PC-3 (cell line): Measurements from ENCODE around the gene CD4. TPM values are rescaled to one million over a fixed set of nuclear protein-coding genes. Genes with fewer than 3 reads are reported as not detected.

Experiments
- ATAC-seq: fragments of 200-7000 bp; cut with Tn5 transposase; 2 replicates; pipeline ENCODE4 v1.9.1; 2020; ENCODE audit warnings: mild to moderate bottlenecking, moderate library complexity
- BruUV-seq: library from RNA; stranded (reverse); fragments of 400-500 nt; replicated peaks from 2 replicates; lab custom pipeline; 2021; lab: Mats Ljungman, UMichigan
- CTCF ChIA-PET: fragments of 300-600 bp; sonication (Branson Sonifier 250); formaldehyde crosslinking; loops from one replicate; lab custom pipeline; 2022; ENCODE audit warnings: antibody characterized with exemption; lab: Charles Lee
- POLR2A ChIA-PET: fragments of 300-600 bp; sonication (Branson Sonifier 250); formaldehyde crosslinking; loops from one replicate; lab custom pipeline; 2022; ENCODE audit warnings: antibody characterized with exemption; ENCODE audit not compliant: unreplicated experiment; lab: Charles Lee
- DNase-seq: peaks from one replicate; pipeline ENCODE4 v3.0.0-alpha.2; 2015
- H2AFZ ChIP-seq: fragments of 300-600 bp; sonication (generic); 2 replicates; pipeline ENCODE4 v1.6.0; 2016; ENCODE audit warnings: antibody characterized with exemption, low read length
- H3F3A ChIP-seq: fragments of 300-600 bp; sonication (generic); one replicate; pipeline ENCODE4 v1.6.0; 2017; ENCODE audit warnings: antibody characterized with exemption, low read length, control low read depth, mild to moderate bottlenecking; ENCODE audit not compliant: unreplicated experiment
- H3K27ac ChIP-seq: fragments of 300-600 bp; sonication (generic); 2 replicates; pipeline ENCODE4 v1.5.1; 2016; ENCODE audit warnings: mild to moderate bottlenecking, low read length
- H3K27me3 ChIP-seq: fragments of 300-600 bp; sonication (generic); 2 replicates; pipeline ENCODE4 v1.6.1; 2016; ENCODE audit warnings: low read length, mixed read lengths
- H3K36me3 ChIP-seq: fragments of 300-600 bp; sonication (generic); 2 replicates; pipeline ENCODE4 v1.6.1; 2016; ENCODE audit warnings: low read depth, mixed run types, low read length, mixed read lengths
- H3K4me1 ChIP-seq: fragments of 300-600 bp; sonication (generic); 2 replicates; pipeline ENCODE4 v1.5.1; 2016; ENCODE audit warnings: low read length; ENCODE audit not compliant: insufficient read depth
- H3K4me2 ChIP-seq: fragments of 300-600 bp; sonication (generic); 2 replicates; pipeline ENCODE4 v1.6.0; 2016; ENCODE audit warnings: low read length
- H3K4me3 ChIP-seq: fragments of 300-600 bp; sonication (generic); 2 replicates; pipeline ENCODE4 v1.5.1; 2016; ENCODE audit warnings: mild to moderate bottlenecking, low read length, mixed read lengths
- H3K79me2 ChIP-seq: fragments of 300-600 bp; sonication (generic); 2 replicates; pipeline ENCODE4 v1.6.1; 2017; ENCODE audit warnings: low read length, mixed read lengths
- H3K9ac ChIP-seq: fragments of 300-600 bp; sonication (generic); 2 replicates; pipeline ENCODE4 v1.6.0; 2016; ENCODE audit warnings: mild to moderate bottlenecking, low read length
- H3K9me2 ChIP-seq: fragments of 300-600 bp; sonication (generic); replicated peaks from 2 replicates; pipeline ENCODE4 v1.6.1; 2016; ENCODE audit warnings: mixed run types, low read length, mixed read lengths
- H3K9me3 ChIP-seq: fragments of 300-600 bp; sonication (generic); 2 replicates; pipeline ENCODE4 v1.6.1; 2016; ENCODE audit warnings: low read length, mixed read lengths
- H4K20me1 ChIP-seq: fragments of 300-600 bp; sonication (generic); 2 replicates; pipeline ENCODE4 v1.6.1; 2016; ENCODE audit warnings: low read length, mixed read lengths
- EZH2 ChIP-seq: fragments of 300-600 bp; sonication (generic); IDR thresholded peaks from one replicate; pipeline ENCODE4 v1.6.1; 2017; ENCODE audit warnings: antibody characterized with exemption, mild to moderate bottlenecking, low read length; ENCODE audit not compliant: unreplicated experiment
- EZH2phosphoT487 ChIP-seq: fragments of 300-600 bp; sonication (generic); IDR thresholded peaks from 2 replicates; pipeline ENCODE4 v1.6.1; 2018; ENCODE audit warnings: mild to moderate bottlenecking, antibody characterized with exemption, low read length, borderline replicate concordance
- intact Hi-C: fragments of 100-400 bp; cut with micrococcal nuclease; formaldehyde crosslinking; loops from 2 replicates; pipeline ENCODE4 v1.9.0; 2023
- total RNA-seq: library from RNA; depleted of rRNA; stranded (reverse); fragments of >200 nt; gene quantifications from 2 replicates; pipeline ENCODE4 v1.2.3, GENCODE V29; 2014
- TF ChIP-seq, protein P1 (sequence below): fragments of 300-600 bp; sonication (generic); conservative IDR thresholded peaks from 2 replicates; pipeline ENCODE4 v1.5.1; 2017; ENCODE audit warnings: antibody characterized with exemption, low read depth, mild to moderate bottlenecking, low read length

CD4 gene
- total RNA-seq, 1 experiment from 2014 or later = not detected

DNA sequence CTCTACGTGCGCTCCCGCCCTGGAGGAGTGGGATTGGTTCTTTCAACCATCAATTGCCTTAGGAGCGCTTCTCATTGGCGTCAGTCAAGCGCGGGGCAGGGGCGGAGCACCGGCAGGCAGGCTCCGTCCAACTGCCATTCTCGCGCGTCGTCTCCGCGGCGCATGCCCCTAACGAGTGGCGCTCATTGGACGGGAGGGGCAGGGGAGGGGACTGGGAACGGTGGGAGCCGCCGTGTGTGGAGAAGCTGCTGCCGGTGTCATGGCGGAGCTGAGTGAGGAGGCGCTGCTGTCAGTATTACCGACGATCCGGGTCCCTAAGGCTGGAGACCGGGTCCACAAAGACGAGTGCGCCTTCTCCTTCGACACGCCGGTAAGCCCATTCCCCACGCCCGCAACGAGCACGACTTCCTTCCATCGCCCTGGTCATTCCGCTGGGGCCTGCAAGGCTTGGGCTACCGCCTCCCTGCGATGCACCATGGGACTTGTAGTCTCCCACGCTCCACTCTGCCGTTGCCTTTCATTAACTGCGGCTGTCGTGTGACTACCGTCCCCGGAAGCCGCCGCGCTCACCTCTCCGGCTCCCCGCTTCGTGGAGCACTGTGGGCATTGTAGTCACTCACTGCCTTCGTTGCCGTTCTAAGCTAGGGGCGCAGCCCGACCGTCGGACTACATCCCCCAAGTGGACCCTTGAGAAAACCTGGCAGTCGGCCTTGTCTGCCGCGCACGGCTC is 62.8 kb downstream of the CD4 start, which contains the start of gene USP5:
Gene USP5, plus strand, starts transcription at position 230 of the 730 bp plus-strand sequence. Its CDS starts 30 bp downstream, at position 260.
- H3K9me3 ChIP-seq = no peaks in the 10 kb centered on the region
- peak within 1 kb of the TSS; percentile 99 for H3K4me2 ChIP-seq
- H3K9ac ChIP-seq = peak within 1 kb of the TSS; percentile 79
- H4K20me1 ChIP-seq = no peaks in the 10 kb centered on the region
- H3K9me2 ChIP-seq = no peaks in the 10 kb centered on the region
- H3K4me3 ChIP-seq = peak within 1 kb of the TSS; percentile 86
- H3F3A ChIP-seq = no peaks in the 10 kb centered on the region
- DNase-seq (peak; percentile 98), ATAC-seq (peak; percentile 77)
- POLR2A ChIA-PET = interaction anchor here (0.5 to 0.6 kb wide), 6 partner anchors 18 to 163 kb away, joined by 3 to 13 read pairs (median 4); partner anchors contain the start of genes PTMS and ZNF384
- TF ChIP-seq, protein P1, sequence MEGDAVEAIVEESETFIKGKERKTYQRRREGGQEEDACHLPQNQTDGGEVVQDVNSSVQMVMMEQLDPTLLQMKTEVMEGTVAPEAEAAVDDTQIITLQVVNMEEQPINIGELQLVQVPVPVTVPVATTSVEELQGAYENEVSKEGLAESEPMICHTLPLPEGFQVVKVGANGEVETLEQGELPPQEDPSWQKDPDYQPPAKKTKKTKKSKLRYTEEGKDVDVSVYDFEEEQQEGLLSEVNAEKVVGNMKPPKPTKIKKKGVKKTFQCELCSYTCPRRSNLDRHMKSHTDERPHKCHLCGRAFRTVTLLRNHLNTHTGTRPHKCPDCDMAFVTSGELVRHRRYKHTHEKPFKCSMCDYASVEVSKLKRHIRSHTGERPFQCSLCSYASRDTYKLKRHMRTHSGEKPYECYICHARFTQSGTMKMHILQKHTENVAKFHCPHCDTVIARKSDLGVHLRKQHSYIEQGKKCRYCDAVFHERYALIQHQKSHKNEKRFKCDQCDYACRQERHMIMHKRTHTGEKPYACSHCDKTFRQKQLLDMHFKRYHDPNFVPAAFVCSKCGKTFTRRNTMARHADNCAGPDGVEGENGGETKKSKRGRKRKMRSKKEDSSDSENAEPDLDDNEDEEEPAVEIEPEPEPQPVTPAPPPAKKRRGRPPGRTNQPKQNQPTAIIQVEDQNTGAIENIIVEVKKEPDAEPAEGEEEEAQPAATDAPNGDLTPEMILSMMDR = no peak
- no peak for TF ChIP-seq EZH2
- no peak for TF ChIP-seq EZH2phosphoT487
- H3K79me2 ChIP-seq = peaks cover 55% of the 10 kb centered on the region
- H3K27me3 ChIP-seq = no peaks in the 10 kb centered on the region
- peaks cover 23% of the 10 kb centered on the region for H3K4me1 ChIP-seq
- intact Hi-C loops = loop anchor here (5.0 kb wide), 2 partner anchors 100 to 155 kb away; partner anchors contain the start of gene MLF2
- CTCF ChIA-PET = interaction anchor here (0.5 to 1.7 kb wide), 5 partner anchors 16 to 97 kb away, joined by 4 to 12 read pairs (median 4); partner anchors contain the start of gene SPSB2
- H3K36me3 ChIP-seq = peaks cover 21% of the 10 kb centered on the region; the same call in 1 of the 2 replicates
- peak within 1 kb of the TSS; percentile 98 for H2AFZ ChIP-seq
- H3K27ac ChIP-seq = peak within 1 kb of the TSS; percentile 61
- BruUV-seq = TSS peak; percentile 80

DNA sequence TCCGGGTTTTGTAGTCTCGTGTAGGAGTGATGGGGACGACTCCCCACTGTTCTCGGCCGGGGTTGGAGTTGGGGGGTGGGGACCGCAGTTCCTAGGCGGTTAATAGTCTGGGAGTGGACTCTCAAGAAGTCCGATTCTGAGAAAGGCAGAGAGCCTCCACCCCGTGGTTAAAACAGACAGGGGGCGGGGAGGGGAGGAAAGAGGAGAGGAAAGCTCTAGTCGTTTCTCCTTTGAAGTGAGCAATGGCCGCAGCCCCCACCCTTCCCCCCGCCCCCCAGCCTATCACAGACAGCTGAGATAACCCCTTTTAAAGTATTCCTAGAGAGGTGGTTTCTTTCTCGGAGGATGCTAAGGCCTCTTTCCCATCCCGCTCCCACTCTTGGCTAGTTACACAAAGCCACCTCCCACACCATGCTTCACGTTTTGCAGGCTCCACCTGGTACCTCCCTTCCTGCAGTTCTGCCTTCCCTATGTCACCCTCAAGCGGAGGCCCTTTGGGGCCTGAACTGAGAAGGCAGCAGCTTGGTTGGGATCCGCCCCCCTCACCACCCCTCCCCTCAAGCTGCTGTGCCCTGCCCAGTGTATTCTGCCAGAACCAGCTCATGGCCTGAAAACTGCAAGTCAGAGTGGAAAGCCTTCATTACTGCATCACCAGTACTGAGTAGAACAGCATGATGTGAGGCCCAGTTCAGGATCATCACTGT is 63.5 kb downstream of the CD4 start:
- peak overlapping the region; percentile 52 for H3K27ac ChIP-seq
- peaks cover 23% of the 10 kb centered on the region for H3K4me1 ChIP-seq
- peak; percentile 54 for DNase-seq
- H3K4me3 ChIP-seq = peak overlapping the region; percentile 86
- TF ChIP-seq, protein P1 = no peak
- TF ChIP-seq EZH2phosphoT487 = no peak
- no peak for TF ChIP-seq EZH2
- H2AFZ ChIP-seq = peak overlapping the region; percentile 71
- no peaks in the 10 kb centered on the region for H3K27me3 ChIP-seq
- H4K20me1 ChIP-seq = no peaks in the 10 kb centered on the region
- intact Hi-C loops = loop anchor here (5.0 kb wide), 2 partner anchors 101 to 154 kb away; partner anchors contain the start of gene MLF2
- H3K36me3 ChIP-seq = peaks cover 28% of the 10 kb centered on the region
- no peaks in the 10 kb centered on the region for H3F3A ChIP-seq
- no TSS peak for BruUV-seq
- POLR2A ChIA-PET = interaction anchor here (0.5 kb wide), 3 partner anchors 18 to 163 kb away, joined by 3 to 13 read pairs (median 9); partner anchors contain the start of gene ZNF384
- H3K4me2 ChIP-seq = peak overlapping the region; percentile 99
- CTCF ChIA-PET = interaction anchor here (1.0 to 1.7 kb wide), 3 partner anchors 16 to 38 kb away, joined by 4 to 12 read pairs (median 7); partner anchors contain the start of gene SPSB2
- peak overlapping the region; percentile 76 for H3K9ac ChIP-seq
- peaks cover 55% of the 10 kb centered on the region for H3K79me2 ChIP-seq
- no peaks in the 10 kb centered on the region for H3K9me3 ChIP-seq
- peak; percentile 2; the same call in 1 of the 2 replicates for ATAC-seq
- no peaks in the 10 kb centered on the region for H3K9me2 ChIP-seq
